ENCODE data around the gene HECTD4. TPM values are rescaled to one million over a fixed set of nuclear protein-coding genes. Genes with fewer than 3 reads are reported as not detected.

HECTD4 gene
- polyA plus RNA-seq, 4 donors, result 35.9 to 68.5 (median 52.6) TPM

- DNase-seq (ENCODE audit: low read depth in 4 of 4, low spot score in 2 of 4), result no peak
Observed at GRCh38 chr12:112219195-112219594, 163.0 kb downstream of the HECTD4 start.

GRCh38 chr12:112218150-112218549 lies 164.1 kb downstream of the HECTD4 start:
- no peak for DNase-seq (ENCODE audit: low read depth in 4 of 4, low spot score in 2 of 4)

GRCh38 chr12:112217647-112218046 lies 164.6 kb downstream of the HECTD4 start:
- DNase-seq (ENCODE audit: low read depth in 4 of 4, low spot score in 2 of 4), result no peak

GRCh38 chr12:112216223-112216622 lies 166.0 kb downstream of the HECTD4 start:
- DNase-seq (ENCODE audit: low read depth in 4 of 4, low spot score in 2 of 4), result no peak

- no peak for DNase-seq (ENCODE audit: low read depth in 4 of 4, low spot score in 2 of 4)
Observed at GRCh38 chr12:112214064-112214463, 168.2 kb downstream of the HECTD4 start.

GRCh38 chr12:112208301-112208910 lies 173.8 kb downstream of the HECTD4 start:
- no peak for DNase-seq (ENCODE audit: low read depth in 4 of 4, low spot score in 2 of 4)

- no peak for DNase-seq (ENCODE audit: low read depth in 4 of 4, low spot score in 2 of 4)
Observed at GRCh38 chr12:112207397-112207924, 174.8 kb downstream of the HECTD4 start.

- DNase-seq (ENCODE audit: low read depth in 4 of 4, low spot score in 2 of 4), result no peak
Observed at GRCh38 chr12:112206944-112207343, 175.3 kb downstream of the HECTD4 start.

- no peak for DNase-seq (ENCODE audit: low read depth in 4 of 4, low spot score in 2 of 4)
Observed at GRCh38 chr12:112199136-112199535, 183.1 kb downstream of the HECTD4 start.

GRCh38 chr12:112198120-112198733 lies 184.0 kb downstream of the HECTD4 start:
- DNase-seq (ENCODE audit: low read depth in 4 of 4, low spot score in 2 of 4), result peak; percentile 4 to 38 (median 12)

- no peak for DNase-seq (ENCODE audit: low read depth in 4 of 4, low spot score in 2 of 4)
Observed at GRCh38 chr12:112196196-112196875, 185.9 kb downstream of the HECTD4 start.

- DNase-seq (ENCODE audit: low read depth in 4 of 4, low spot score in 2 of 4), result no peak
Observed at GRCh38 chr12:112194601-112195247, 187.5 kb downstream of the HECTD4 start.

- DNase-seq (ENCODE audit: low read depth in 4 of 4, low spot score in 2 of 4), result no peak
Observed at GRCh38 chr12:112192475-112192874, 189.8 kb downstream of the HECTD4 start.

- no peak for DNase-seq (ENCODE audit: low read depth in 4 of 4, low spot score in 2 of 4)
Observed at GRCh38 chr12:112191840-112192321, 190.3 kb downstream of the HECTD4 start.

- no peak for DNase-seq (ENCODE audit: low read depth in 4 of 4, low spot score in 2 of 4)
Observed at GRCh38 chr12:112191201-112191600, 191.0 kb downstream of the HECTD4 start.

GRCh38 chr12:112190231-112191025 lies 191.8 kb downstream of the HECTD4 start:
- DNase-seq (ENCODE audit: low read depth in 4 of 4, low spot score in 2 of 4), result no peak

GRCh38 chr12:112188130-112188830 lies 194.0 kb downstream of the HECTD4 start:
- no peak for DNase-seq (ENCODE audit: low read depth in 4 of 4, low spot score in 2 of 4)

- DNase-seq (ENCODE audit: low read depth in 4 of 4, low spot score in 2 of 4), result no peak
Observed at GRCh38 chr12:112185093-112185923, 196.9 kb downstream of the HECTD4 start.

All from left renal cortex interstitium (tissue), 4 donors.